Thoracic aorta (tissue), 2 donors: ENCODE measurements around the gene DAPP1. TPM values are rescaled to one million over a fixed set of nuclear protein-coding genes. Genes with fewer than 3 reads are reported as not detected.

ENCODE experiments used
- ATAC-seq: fragments of 150-250 bp; one replicate; pipeline ENCODE4 v1.8.0; 2017; ENCODE audit warnings: low read depth; ENCODE audit not compliant: insufficient number of reproducible peaks, low FRiP score
- DNase-seq: peaks from one replicate; pipeline ENCODE4 v3.0.0-alpha.2; 2020; ENCODE audit warnings: low spot score
- H3K27ac ChIP-seq, 2 donors: fragments of 200-600 bp; sonication (generic); 1 replicate in 1 of 2; 2 replicates in 1 of 2; pipeline ENCODE4 v1.5.1; 2016; ENCODE audit warnings: mild to moderate bottlenecking in 2 of 2, moderate library complexity in 2 of 2
- H3K27me3 ChIP-seq: fragments of 200-600 bp; sonication (generic); replicated peaks from 2 replicates; pipeline ENCODE4 v1.6.0; 2016; ENCODE audit warnings: mild to moderate bottlenecking; ENCODE audit not compliant: insufficient read depth
- H3K36me3 ChIP-seq: fragments of 200-600 bp; sonication (generic); one replicate; pipeline ENCODE4 v1.5.1; 2016
- H3K4me1 ChIP-seq, 2 donors: fragments of 200-600 bp; sonication (generic); 1 replicate in 1 of 2; 2 replicates in 1 of 2; pipeline versions ENCODE4 v1.5.1 to v1.6.0; 2016; ENCODE audit warnings: low read depth in 2 of 2, mild to moderate bottlenecking in 1 of 2; ENCODE audit not compliant: control insufficient read depth in 1 of 2
- H3K4me3 ChIP-seq: fragments of 200-600 bp; sonication (generic); 2 replicates; pipeline ENCODE4 v1.5.1; 2016; ENCODE audit warnings: mild to moderate bottlenecking
- H3K9me3 ChIP-seq: fragments of 200-600 bp; sonication (generic); 2 replicates; pipeline ENCODE4 v1.5.1; 2016
- total RNA-seq, 2 donors: library from RNA; depleted of rRNA; stranded (reverse); fragments of >200 nt; gene quantifications; one replicate each; pipeline versions ENCODE4 v1.1.0 to v1.2.3, GENCODE V29; 2016
- TF ChIP-seq, protein P1 (sequence below): fragments of 200-600 bp; sonication (generic); IDR thresholded peaks from one replicate; pipeline ENCODE4 v1.5.1; 2019; ENCODE audit warnings: antibody characterized with exemption

DAPP1 gene
- total RNA-seq, 2 donors from 2014 or later, result 1.6 TPM

GRCh38 chr4:99915449-99915848 lies 98.8 kb downstream of the DAPP1 start:
- H3K4me1 ChIP-seq, result no peaks in the 10 kb centered on the region
- H3K9me3 ChIP-seq, result no peaks in the 10 kb centered on the region
- no peak overlapping the region for H3K27ac ChIP-seq
- no peak for ATAC-seq
- H3K36me3 ChIP-seq, result peaks cover 16% of the 10 kb centered on the region
- H3K27me3 ChIP-seq, result no peaks in the 10 kb centered on the region
- no peak overlapping the region for H3K4me3 ChIP-seq
- no peak for DNase-seq
- TF ChIP-seq, protein P1, sequence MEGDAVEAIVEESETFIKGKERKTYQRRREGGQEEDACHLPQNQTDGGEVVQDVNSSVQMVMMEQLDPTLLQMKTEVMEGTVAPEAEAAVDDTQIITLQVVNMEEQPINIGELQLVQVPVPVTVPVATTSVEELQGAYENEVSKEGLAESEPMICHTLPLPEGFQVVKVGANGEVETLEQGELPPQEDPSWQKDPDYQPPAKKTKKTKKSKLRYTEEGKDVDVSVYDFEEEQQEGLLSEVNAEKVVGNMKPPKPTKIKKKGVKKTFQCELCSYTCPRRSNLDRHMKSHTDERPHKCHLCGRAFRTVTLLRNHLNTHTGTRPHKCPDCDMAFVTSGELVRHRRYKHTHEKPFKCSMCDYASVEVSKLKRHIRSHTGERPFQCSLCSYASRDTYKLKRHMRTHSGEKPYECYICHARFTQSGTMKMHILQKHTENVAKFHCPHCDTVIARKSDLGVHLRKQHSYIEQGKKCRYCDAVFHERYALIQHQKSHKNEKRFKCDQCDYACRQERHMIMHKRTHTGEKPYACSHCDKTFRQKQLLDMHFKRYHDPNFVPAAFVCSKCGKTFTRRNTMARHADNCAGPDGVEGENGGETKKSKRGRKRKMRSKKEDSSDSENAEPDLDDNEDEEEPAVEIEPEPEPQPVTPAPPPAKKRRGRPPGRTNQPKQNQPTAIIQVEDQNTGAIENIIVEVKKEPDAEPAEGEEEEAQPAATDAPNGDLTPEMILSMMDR, result no peak

DNA sequence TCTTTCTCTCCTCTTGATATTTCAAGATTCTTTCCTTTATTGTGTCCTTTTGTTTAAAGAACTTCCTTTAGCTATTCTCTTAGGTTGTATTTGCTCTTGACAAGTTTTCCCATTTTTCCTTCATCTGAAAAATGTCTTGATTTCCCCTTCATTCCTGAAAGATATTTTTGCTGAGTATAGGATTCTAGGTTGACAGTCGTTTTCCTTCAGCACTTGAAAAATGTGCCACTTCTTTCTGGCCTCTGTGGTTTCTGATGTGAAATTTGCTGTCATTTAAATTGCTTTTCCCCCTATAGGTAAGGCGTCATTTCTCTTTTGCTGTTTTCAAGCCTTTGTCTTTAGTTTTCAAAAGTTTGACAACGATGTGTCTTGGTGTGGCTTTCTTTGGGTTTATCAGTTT lies 100.9 kb downstream of the DAPP1 start:
- H3K9me3 ChIP-seq, result no peaks in the 10 kb centered on the region
- H3K27ac ChIP-seq, result no peak overlapping the region
- H3K36me3 ChIP-seq, result peaks cover 16% of the 10 kb centered on the region
- H3K27me3 ChIP-seq, result no peaks in the 10 kb centered on the region
- TF ChIP-seq, protein P1, result no peak
- no peak for ATAC-seq
- H3K4me1 ChIP-seq, result no peaks in the 10 kb centered on the region
- no peak for DNase-seq
- H3K4me3 ChIP-seq, result no peak overlapping the region

- TF ChIP-seq, protein P1, result no peak
- H3K36me3 ChIP-seq, result peaks cover 18% of the 10 kb centered on the region
Measured at GRCh38 chr4:99918656-99919055, 102.0 kb downstream of the DAPP1 start.

More at GRCh38 chr4:99918656-99919055, 102.0 kb downstream of the DAPP1 start:
- H3K4me3 ChIP-seq, result no peak overlapping the region
- H3K4me1 ChIP-seq, result no peaks in the 10 kb centered on the region
- H3K27me3 ChIP-seq, result no peaks in the 10 kb centered on the region
- no peaks in the 10 kb centered on the region for H3K9me3 ChIP-seq
- DNase-seq (no peak), ATAC-seq (no peak)
- H3K27ac ChIP-seq, result no peak overlapping the region

Other genes starting within 250 kb of the DAPP1 start
- not detected for gene MTTP, start 242.0 kb upstream of the DAPP1 start, total RNA-seq
- gene C4orf54, start 159.0 kb upstream of the DAPP1 start, total RNA-seq, result under 1 TPM; 0.07 to 0.14 TPM
- gene LAMTOR3, start 77.6 kb downstream of the DAPP1 start, total RNA-seq, result 10 to 100 TPM; 28.4 to 29.5 TPM
- gene DNAJB14, start 129.8 kb downstream of the DAPP1 start, total RNA-seq, result 10 to 100 TPM; 32.6 to 58.2 TPM
- gene H2AZ1, start 133.4 kb downstream of the DAPP1 start, total RNA-seq, result 100 to 1,000 TPM in 1 of 2 donors, 10 to 100 TPM in 1; 65.3 to 115 TPM